GM11168 (cell line): ENCODE data around the gene SRSF4.
"Not testable (repeated sequence)": the region's sequence is repeated elsewhere in the genome, so short reads cannot be mapped to it uniquely, and the experiment has no call there.

ENCODE experiments used
- in situ Hi-C: fragments of 300-500 bp; cut with MboI; formaldehyde crosslinking; loops from one replicate; pipeline ENCODE4 v1.12.0; 2022; ENCODE audit warnings: low sequenced_read_pairs; ENCODE audit not compliant: unreplicated experiment

The SRSF4 gene

GRCh38 chr1:29167904-29168303 is 13.8 kb downstream of the SRSF4 start:
- in situ Hi-C loops = no loop called here

- in situ Hi-C loops = no loop called here
Observed at GRCh38 chr1:29166291-29166878, 15.3 kb downstream of the SRSF4 start.

- in situ Hi-C loops = no loop called here
Observed at GRCh38 chr1:29164588-29164987, 17.1 kb downstream of the SRSF4 start.

- in situ Hi-C loops = no loop called here
Observed at GRCh38 chr1:29162476-29163138, 19.1 kb downstream of the SRSF4 start.

GRCh38 chr1:29162025-29162424 is 19.7 kb downstream of the SRSF4 start:
- in situ Hi-C loops = no loop called here

GRCh38 chr1:29159773-29160172 is 21.9 kb downstream of the SRSF4 start:
- in situ Hi-C loops = no loop called here

- in situ Hi-C loops = no loop called here
Observed at GRCh38 chr1:29157269-29157601, 24.5 kb downstream of the SRSF4 start.

GRCh38 chr1:29156543-29157268 is 25.0 kb downstream of the SRSF4 start:
- in situ Hi-C loops = no loop called here

- in situ Hi-C loops = no loop called here
Observed at GRCh38 chr1:29152046-29152805, 29.5 kb downstream of the SRSF4 start.

- in situ Hi-C loops = not testable (repeated sequence)
Observed at GRCh38 chr1:29150346-29150745, 31.4 kb downstream of the SRSF4 start.

- in situ Hi-C loops = no loop called here
Observed at GRCh38 chr1:29148656-29149491, 32.8 kb downstream of the SRSF4 start.

GRCh38 chr1:29145739-29146437 is 35.8 kb downstream of the SRSF4 start:
- in situ Hi-C loops = no loop called here

- in situ Hi-C loops = no loop called here
Observed at GRCh38 chr1:29144178-29144577, 37.5 kb downstream of the SRSF4 start.

- in situ Hi-C loops = no loop called here
Observed at GRCh38 chr1:29142714-29143113, 39.0 kb downstream of the SRSF4 start.

- in situ Hi-C loops = no loop called here
Observed at GRCh38 chr1:29136391-29136915, 45.2 kb downstream of the SRSF4 start.

GRCh38 chr1:29134695-29135028 is 47.0 kb downstream of the SRSF4 start:
- in situ Hi-C loops = no loop called here

- in situ Hi-C loops = no loop called here
Observed at GRCh38 chr1:29133861-29134694, 47.6 kb downstream of the SRSF4 start.

- in situ Hi-C loops = not testable (repeated sequence)
Observed at GRCh38 chr1:29131056-29131455, 50.6 kb downstream of the SRSF4 start.

- in situ Hi-C loops = no loop called here
Observed at GRCh38 chr1:29129916-29130315, 51.8 kb downstream of the SRSF4 start.
